HG03432 (cell line): ENCODE measurements around the gene CFAP77.

Experiments used
- ATAC-seq: cut with Tn5 transposase; IDR thresholded peaks from one replicate; pipeline ENCODE4 v1.9.1; 2021; ENCODE audit warnings: mild to moderate bottlenecking, moderate library complexity; ENCODE audit not compliant: unreplicated experiment

CFAP77 gene

GRCh38 chr9:132590318-132591182 lies 180.5 kb downstream of the CFAP77 start:
- ATAC-seq: no peak

- ATAC-seq: no peak
Observed at GRCh38 chr9:132591244-132591643, 181.2 kb downstream of the CFAP77 start.

GRCh38 chr9:132591751-132592314 lies 181.8 kb downstream of the CFAP77 start:
- ATAC-seq: no peak

GRCh38 chr9:132592451-132592850 lies 182.4 kb downstream of the CFAP77 start:
- ATAC-seq: no peak

- ATAC-seq: no peak
Observed at GRCh38 chr9:132594412-132594811, 184.4 kb downstream of the CFAP77 start.

- ATAC-seq: no peak
Observed at GRCh38 chr9:132595319-132595718, 185.3 kb downstream of the CFAP77 start.

GRCh38 chr9:132596200-132596599 lies 186.2 kb downstream of the CFAP77 start:
- ATAC-seq: no peak

GRCh38 chr9:132597073-132597775 lies 187.2 kb downstream of the CFAP77 start:
- no peak for ATAC-seq

GRCh38 chr9:132600326-132600984 lies 190.4 kb downstream of the CFAP77 start:
- no peak for ATAC-seq

- no peak for ATAC-seq
Observed at GRCh38 chr9:132602207-132602606, 192.2 kb downstream of the CFAP77 start.

GRCh38 chr9:132605387-132605786 lies 195.4 kb downstream of the CFAP77 start:
- no peak for ATAC-seq

- no peak for ATAC-seq
Observed at GRCh38 chr9:132606066-132606465, 196.1 kb downstream of the CFAP77 start.

GRCh38 chr9:132609184-132609583 lies 199.2 kb downstream of the CFAP77 start:
- no peak for ATAC-seq

GRCh38 chr9:132609829-132610228 lies 199.8 kb downstream of the CFAP77 start:
- no peak for ATAC-seq

- no peak for ATAC-seq
Observed at GRCh38 chr9:132610661-132611060, 200.7 kb downstream of the CFAP77 start.

GRCh38 chr9:132614324-132614723 lies 204.3 kb downstream of the CFAP77 start:
- ATAC-seq: no peak

- no peak for ATAC-seq
Observed at GRCh38 chr9:132615774-132616173, 205.8 kb downstream of the CFAP77 start.

- ATAC-seq: no peak
Observed at GRCh38 chr9:132616725-132617124, 206.7 kb downstream of the CFAP77 start.

- ATAC-seq: no peak
Observed at GRCh38 chr9:132622159-132622558, 212.1 kb downstream of the CFAP77 start.
